Gastroesophageal sphincter (tissue), 3 donors: ENCODE data around the gene NAV2.

ENCODE experiments used
- CTCF ChIP-seq, 4 experiments: fragments of 200-600 bp in 2 of 4; fragments of 450-650 bp in 2 of 4; sonication (generic) in 1 of 4; IDR thresholded peaks; one replicate each; pipeline ENCODE4 v1.5.1; 2017 to 2019; ENCODE audit warnings: antibody characterized with exemption in 4 of 4, mild to moderate bottlenecking in 2 of 4, moderate library complexity in 2 of 4
- EP300 ChIP-seq: sonication (generic); formaldehyde crosslinking; IDR thresholded peaks from one replicate; pipeline ENCODE4 v1.6.1; 2017; ENCODE audit warnings: antibody characterized with exemption, mild to moderate bottlenecking
- POLR2A ChIP-seq, 2 donors: fragments of 450-650 bp; IDR thresholded peaks; one replicate each; pipeline ENCODE4 v1.6.1; 2017; ENCODE audit warnings: antibody characterized with exemption in 2 of 2, mild to moderate bottlenecking in 2 of 2, moderate library complexity in 1 of 2
- POLR2AphosphoS5 ChIP-seq: sonication (generic); formaldehyde crosslinking; IDR thresholded peaks from one replicate; pipeline ENCODE4 v1.6.1; 2017; ENCODE audit warnings: antibody characterized with exemption

- TF ChIP-seq POLR2A (IDR thresholded peaks at IDR 0.05) (no peak), CTCF (IDR thresholded peaks at IDR 0.05) (no peak), POLR2AphosphoS5 (no peak), EP300 (no peak)
These were observed 417.0 kb downstream of the NAV2 start for GRCh38 chr11:20129665-20130064.
